Activated B cell treated with CpG ODN at 0.5 μM for 24 hours (primary cell): ENCODE data around the gene GORASP2. TPM values are rescaled to one million over a fixed set of nuclear protein-coding genes. Genes with fewer than 3 reads are reported as not detected.

Experiments
- ATAC-seq: fragments of 200-7000 bp; cut with Tn5 transposase; one replicate; pipeline ENCODE4 v1.10.0; 2021; ENCODE audit warnings: low read depth, mild to moderate bottlenecking, moderate library complexity
- CTCF ChIA-PET: fragments of 350-600 bp; sonication (Branson Sonifier 250); formaldehyde crosslinking; loops from one replicate; lab custom pipeline; 2021; ENCODE audit warnings: antibody characterized with exemption; lab: Charles Lee
- POLR2A ChIA-PET: fragments of 350-600 bp; sonication (Branson Sonifier 250); formaldehyde crosslinking; loops from one replicate; lab custom pipeline; 2021; ENCODE audit warnings: antibody characterized with exemption; lab: Charles Lee
- DNase-seq: peaks from one replicate; pipeline ENCODE4 v3.0.0; 2022
- H3K27ac Mint-ChIP-seq: one replicate; pipeline ENCODE4 v1.8.0; 2020; ENCODE audit warnings: mixed read lengths
- H3K27me3 Mint-ChIP-seq: one replicate; pipeline ENCODE4 v1.8.0; 2021; ENCODE audit warnings: mixed read lengths
- H3K36me3 Mint-ChIP-seq: one replicate; pipeline ENCODE4 v1.8.0; 2021; ENCODE audit warnings: low read depth, mixed read lengths
- H3K4me1 Mint-ChIP-seq: one replicate; pipeline ENCODE4 v1.8.0; 2021; ENCODE audit warnings: mixed read lengths
- H3K4me3 Mint-ChIP-seq: one replicate; pipeline ENCODE4 v1.8.0; 2020; ENCODE audit warnings: mild to moderate bottlenecking, mixed read lengths
- H3K9me3 Mint-ChIP-seq: one replicate; pipeline ENCODE4 v1.8.0; 2020; ENCODE audit warnings: mixed read lengths
- intact Hi-C: fragments of 100-400 bp; cut with micrococcal nuclease; formaldehyde crosslinking; loops from one replicate; pipeline ENCODE4 v1.15.1; 2024
- total RNA-seq: library from RNA; stranded (reverse); gene quantifications from 2 replicates; pipeline ENCODE4 v1.2.3, GENCODE V29; 2022
- TF ChIP-seq, protein P1 (sequence below): fragments of 200-600 bp; IDR thresholded peaks from one replicate; pipeline ENCODE4 v1.8.0; 2022; ENCODE audit warnings: antibody characterized with exemption, mild to moderate bottlenecking

The GORASP2 gene
- total RNA-seq, 1 donor from 2014 or later: 60.7 TPM

DNA sequence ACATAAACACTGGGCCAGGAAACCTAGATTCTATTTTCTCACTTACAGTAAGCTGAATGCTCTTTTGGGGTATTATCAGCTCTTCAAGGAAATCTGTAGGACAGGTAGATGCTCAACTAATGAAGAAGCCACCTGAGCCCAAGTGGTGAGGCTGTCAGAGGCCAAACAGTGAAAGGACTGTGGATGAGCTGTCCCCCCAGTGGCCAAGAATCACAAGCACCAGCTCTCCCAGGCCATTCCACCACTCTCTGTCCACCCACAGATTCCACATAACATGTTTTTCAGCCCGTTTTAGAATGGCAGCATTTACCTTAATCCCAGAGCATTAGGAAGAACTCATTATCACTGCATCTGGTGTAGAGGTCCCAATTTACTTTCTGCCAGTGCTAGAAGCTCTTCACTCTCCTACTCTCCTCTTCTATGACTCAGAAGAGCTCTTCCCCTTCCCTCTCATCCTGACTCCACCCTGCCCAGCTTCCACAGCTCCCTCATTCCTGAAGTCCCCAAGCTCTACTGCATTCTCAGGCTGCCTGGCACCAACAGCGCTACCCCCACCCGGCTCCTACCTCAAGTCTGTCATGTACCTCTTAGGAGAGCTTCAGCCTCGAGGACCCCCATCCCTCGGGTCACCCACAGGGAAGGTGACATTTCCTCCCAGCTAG, 43.8 kb upstream of the GORASP2 start:
- H3K36me3 Mint-ChIP-seq: no peaks in the 10 kb centered on the region
- DNase-seq (no peak), ATAC-seq (no peak)
- H3K4me3 Mint-ChIP-seq: no peak overlapping the region
- CTCF ChIA-PET: interaction anchor here (1.8 kb wide), 1 partner anchor 12 kb away, joined by 4 read pairs; no protein-coding TSS in a partner anchor
- intact Hi-C loops: no loop called here
- POLR2A ChIA-PET: no interaction called here
- H3K27ac Mint-ChIP-seq: no peak overlapping the region
- peaks cover 15% of the 10 kb centered on the region for H3K27me3 Mint-ChIP-seq
- no peaks in the 10 kb centered on the region for H3K9me3 Mint-ChIP-seq
- TF ChIP-seq, protein P1, sequence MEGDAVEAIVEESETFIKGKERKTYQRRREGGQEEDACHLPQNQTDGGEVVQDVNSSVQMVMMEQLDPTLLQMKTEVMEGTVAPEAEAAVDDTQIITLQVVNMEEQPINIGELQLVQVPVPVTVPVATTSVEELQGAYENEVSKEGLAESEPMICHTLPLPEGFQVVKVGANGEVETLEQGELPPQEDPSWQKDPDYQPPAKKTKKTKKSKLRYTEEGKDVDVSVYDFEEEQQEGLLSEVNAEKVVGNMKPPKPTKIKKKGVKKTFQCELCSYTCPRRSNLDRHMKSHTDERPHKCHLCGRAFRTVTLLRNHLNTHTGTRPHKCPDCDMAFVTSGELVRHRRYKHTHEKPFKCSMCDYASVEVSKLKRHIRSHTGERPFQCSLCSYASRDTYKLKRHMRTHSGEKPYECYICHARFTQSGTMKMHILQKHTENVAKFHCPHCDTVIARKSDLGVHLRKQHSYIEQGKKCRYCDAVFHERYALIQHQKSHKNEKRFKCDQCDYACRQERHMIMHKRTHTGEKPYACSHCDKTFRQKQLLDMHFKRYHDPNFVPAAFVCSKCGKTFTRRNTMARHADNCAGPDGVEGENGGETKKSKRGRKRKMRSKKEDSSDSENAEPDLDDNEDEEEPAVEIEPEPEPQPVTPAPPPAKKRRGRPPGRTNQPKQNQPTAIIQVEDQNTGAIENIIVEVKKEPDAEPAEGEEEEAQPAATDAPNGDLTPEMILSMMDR: no peak
- peaks cover 3% of the 10 kb centered on the region for H3K4me1 Mint-ChIP-seq

DNA sequence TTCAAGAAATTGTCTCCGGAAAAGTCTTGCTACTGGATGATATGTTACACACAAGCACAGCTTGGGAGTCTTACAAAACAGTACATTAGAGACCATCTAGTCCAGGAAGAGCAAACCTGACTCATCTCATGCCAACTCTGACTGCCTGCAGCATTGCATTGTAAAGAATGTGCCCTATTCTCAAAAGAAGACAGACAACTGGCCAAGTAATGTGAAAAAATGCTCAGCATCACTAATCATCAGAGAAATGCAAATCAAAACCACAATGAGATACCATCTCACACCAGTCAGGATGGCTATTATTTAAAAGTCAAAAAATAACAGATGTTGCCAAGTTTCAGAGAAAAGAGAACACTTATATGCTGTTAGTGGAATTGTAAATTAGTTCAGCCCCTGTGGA, 42.7 kb upstream of the GORASP2 start:
- no peaks in the 10 kb centered on the region for H3K36me3 Mint-ChIP-seq
- peaks cover 17% of the 10 kb centered on the region for H3K27me3 Mint-ChIP-seq
- CTCF ChIA-PET: interaction anchor here (1.8 kb wide), 1 partner anchor 13 kb away, joined by 4 read pairs; no protein-coding TSS in a partner anchor
- H3K9me3 Mint-ChIP-seq: no peaks in the 10 kb centered on the region
- ATAC-seq (no peak), DNase-seq (no peak)
- TF ChIP-seq, protein P1: no peak
- intact Hi-C loops: no loop called here
- no peak overlapping the region for H3K4me3 Mint-ChIP-seq
- no peak overlapping the region for H3K27ac Mint-ChIP-seq
- POLR2A ChIA-PET: no interaction called here
- H3K4me1 Mint-ChIP-seq: peaks cover 3% of the 10 kb centered on the region

DNA sequence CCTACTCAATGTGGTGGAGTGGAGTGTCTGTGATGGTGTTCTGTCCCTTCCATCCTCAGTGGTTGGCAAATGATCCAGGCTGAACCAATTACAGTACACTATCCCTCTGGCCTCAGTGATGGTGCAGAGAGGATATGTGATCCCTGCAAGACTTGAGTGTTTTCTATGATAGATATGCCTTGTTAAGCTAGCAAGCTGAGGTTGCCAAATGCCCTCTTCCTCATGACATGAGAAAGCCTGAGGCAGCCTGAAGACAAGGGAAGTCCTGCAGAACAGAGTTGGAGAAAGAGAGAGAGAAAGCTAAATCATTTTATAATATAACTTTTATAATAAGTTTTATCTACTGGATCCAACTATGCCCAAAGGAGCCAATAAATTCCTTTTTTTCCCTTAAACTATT, 41.6 kb upstream of the GORASP2 start:
- POLR2A ChIA-PET: no interaction called here
- peaks cover 14% of the 10 kb centered on the region for H3K27me3 Mint-ChIP-seq
- no peak overlapping the region for H3K4me3 Mint-ChIP-seq
- H3K4me1 Mint-ChIP-seq: peaks cover 3% of the 10 kb centered on the region
- DNase-seq: no peak
- CTCF ChIA-PET: interaction anchor here (1.8 kb wide), 1 partner anchor 14 kb away, joined by 5 read pairs; no protein-coding TSS in a partner anchor
- TF ChIP-seq, protein P1: no peak
- no peaks in the 10 kb centered on the region for H3K36me3 Mint-ChIP-seq
- intact Hi-C loops: no loop called here
- no peaks in the 10 kb centered on the region for H3K9me3 Mint-ChIP-seq
- ATAC-seq: no peak
- H3K27ac Mint-ChIP-seq: no peak overlapping the region

DNA sequence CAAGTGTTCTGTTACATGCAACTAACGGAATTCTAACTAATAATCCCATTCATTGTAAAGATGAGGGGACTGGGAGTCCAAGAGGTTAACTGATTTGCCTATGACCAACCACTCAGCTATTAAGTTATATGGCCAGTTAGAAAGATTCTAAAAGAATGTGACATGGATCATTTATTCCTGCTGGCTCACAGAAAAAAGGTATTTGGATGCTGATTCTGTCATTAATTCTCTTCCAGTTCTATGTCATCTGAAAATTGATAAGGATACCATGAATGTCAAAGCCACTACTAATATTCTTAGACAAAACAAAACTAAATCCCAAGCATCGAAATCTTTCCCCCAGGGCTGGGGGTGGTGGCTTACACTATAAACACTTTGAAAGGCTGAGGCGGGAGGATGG, 41.2 kb upstream of the GORASP2 start:
- Mint-ChIP-seq H3K27ac (no peak overlapping the region), H3K36me3 (no peaks in the 10 kb centered on the region), H3K27me3 (peaks cover 13% of the 10 kb centered on the region), H3K9me3 (no peaks in the 10 kb centered on the region), H3K4me3 (no peak overlapping the region), H3K4me1 (peaks cover 3% of the 10 kb centered on the region)
- CTCF ChIA-PET: interaction anchor here (1.8 kb wide), 1 partner anchor 15 kb away, joined by 5 read pairs; no protein-coding TSS in a partner anchor
- POLR2A ChIA-PET: no interaction called here
- intact Hi-C loops: no loop called here
- ATAC-seq: no peak
- DNase-seq: no peak
- TF ChIP-seq, protein P1: no peak

DNA sequence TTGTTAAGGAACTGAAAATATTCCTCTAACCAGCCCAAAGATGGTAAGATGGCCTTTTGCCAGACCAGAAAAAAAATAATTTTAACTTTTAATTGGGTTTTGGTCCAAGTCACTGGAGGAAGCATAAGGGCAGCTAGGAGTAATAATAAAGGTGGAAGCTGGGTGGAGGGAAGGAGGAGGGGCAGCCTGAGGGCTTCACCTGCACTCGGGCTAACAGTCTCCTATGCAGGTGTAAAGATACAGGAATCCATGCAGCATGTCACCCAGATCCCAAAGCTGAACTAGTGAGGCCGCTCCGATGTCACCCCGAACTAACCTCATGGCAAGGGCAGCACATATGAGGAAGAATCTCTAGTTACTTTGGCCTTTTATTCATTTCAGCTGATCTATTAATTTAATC, 37.2 kb upstream of the GORASP2 start:
- TF ChIP-seq, protein P1: no peak
- DNase-seq: no peak
- Mint-ChIP-seq H3K27me3 (peaks cover 14% of the 10 kb centered on the region), H3K4me1 (no peaks in the 10 kb centered on the region), H3K36me3 (no peaks in the 10 kb centered on the region), H3K4me3 (no peak overlapping the region), H3K27ac (no peak overlapping the region), H3K9me3 (no peaks in the 10 kb centered on the region)
- ChIA-PET POLR2A (no interaction called here), CTCF (no interaction called here)
- intact Hi-C loops: no loop called here
- ATAC-seq: no peak
